ENCODE data around the gene GPR21.

DNA sequence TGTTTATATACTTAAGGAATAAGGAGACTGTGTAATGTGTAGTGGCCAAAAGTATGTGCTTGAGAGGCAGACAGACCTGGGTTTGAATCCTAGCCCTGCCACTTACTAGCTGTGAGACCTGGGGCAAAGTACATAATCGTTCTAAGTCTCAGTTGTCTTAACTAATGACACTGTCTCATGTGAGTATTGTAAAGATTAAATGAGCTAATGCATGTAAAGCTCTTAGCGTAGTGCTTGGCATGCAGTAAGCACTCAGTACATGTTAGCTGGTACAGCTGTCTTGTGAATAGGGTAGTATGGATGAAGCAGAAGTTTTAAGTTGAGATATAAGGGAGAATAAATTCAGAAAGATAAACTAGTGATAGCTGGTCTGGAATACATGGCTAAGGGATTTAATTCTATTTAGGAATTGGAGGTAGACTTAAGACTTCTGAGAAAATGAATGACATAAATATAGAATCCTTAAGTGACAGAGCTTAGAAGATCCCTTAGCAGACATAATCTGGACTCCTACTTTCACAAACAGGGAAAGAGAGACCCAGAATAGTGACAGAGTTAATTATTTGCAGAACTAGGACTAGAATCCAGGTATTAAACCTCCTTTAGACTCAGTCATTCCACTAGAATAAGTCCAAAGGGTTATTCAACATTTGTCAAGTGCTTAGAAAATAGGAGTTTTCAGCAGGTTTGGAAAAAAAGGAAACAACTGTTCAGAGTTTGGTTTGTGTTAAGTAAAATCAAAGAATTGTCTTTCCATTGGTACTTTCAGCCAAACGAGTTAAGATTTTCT lies 13.1 kb downstream of the GPR21 start:
- TF ChIP-seq, protein P1, sequence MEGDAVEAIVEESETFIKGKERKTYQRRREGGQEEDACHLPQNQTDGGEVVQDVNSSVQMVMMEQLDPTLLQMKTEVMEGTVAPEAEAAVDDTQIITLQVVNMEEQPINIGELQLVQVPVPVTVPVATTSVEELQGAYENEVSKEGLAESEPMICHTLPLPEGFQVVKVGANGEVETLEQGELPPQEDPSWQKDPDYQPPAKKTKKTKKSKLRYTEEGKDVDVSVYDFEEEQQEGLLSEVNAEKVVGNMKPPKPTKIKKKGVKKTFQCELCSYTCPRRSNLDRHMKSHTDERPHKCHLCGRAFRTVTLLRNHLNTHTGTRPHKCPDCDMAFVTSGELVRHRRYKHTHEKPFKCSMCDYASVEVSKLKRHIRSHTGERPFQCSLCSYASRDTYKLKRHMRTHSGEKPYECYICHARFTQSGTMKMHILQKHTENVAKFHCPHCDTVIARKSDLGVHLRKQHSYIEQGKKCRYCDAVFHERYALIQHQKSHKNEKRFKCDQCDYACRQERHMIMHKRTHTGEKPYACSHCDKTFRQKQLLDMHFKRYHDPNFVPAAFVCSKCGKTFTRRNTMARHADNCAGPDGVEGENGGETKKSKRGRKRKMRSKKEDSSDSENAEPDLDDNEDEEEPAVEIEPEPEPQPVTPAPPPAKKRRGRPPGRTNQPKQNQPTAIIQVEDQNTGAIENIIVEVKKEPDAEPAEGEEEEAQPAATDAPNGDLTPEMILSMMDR (IDR thresholded peaks at IDR 0.05) = no peak
- TF ChIP-seq, protein P2, sequence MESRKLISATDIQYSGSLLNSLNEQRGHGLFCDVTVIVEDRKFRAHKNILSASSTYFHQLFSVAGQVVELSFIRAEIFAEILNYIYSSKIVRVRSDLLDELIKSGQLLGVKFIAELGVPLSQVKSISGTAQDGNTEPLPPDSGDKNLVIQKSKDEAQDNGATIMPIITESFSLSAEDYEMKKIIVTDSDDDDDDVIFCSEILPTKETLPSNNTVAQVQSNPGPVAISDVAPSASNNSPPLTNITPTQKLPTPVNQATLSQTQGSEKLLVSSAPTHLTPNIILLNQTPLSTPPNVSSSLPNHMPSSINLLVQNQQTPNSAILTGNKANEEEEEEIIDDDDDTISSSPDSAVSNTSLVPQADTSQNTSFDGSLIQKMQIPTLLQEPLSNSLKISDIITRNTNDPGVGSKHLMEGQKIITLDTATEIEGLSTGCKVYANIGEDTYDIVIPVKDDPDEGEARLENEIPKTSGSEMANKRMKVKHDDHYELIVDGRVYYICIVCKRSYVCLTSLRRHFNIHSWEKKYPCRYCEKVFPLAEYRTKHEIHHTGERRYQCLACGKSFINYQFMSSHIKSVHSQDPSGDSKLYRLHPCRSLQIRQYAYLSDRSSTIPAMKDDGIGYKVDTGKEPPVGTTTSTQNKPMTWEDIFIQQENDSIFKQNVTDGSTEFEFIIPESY (IDR thresholded peaks at IDR 0.05; ENCODE audit: borderline replicate concordance, low read depth) = no peak
- TF ChIP-seq EZH2phosphoT487 (IDR thresholded peaks at IDR 0.05; ENCODE audit: borderline replicate concordance, low read depth) = no peak
- no peak for TF ChIP-seq JUND (IDR thresholded peaks at IDR 0.05)
- no peak for TF ChIP-seq CHD2 (IDR thresholded peaks at IDR 0.05; ENCODE audit: low read length, partially characterized antibody)
- no peak for TF ChIP-seq RCOR1 (IDR thresholded peaks at IDR 0.05; ENCODE audit: low read length)
- no peak for TF ChIP-seq SIN3A (IDR thresholded peaks at IDR 0.05; ENCODE audit: borderline replicate concordance, low read depth, low read length)
- TF ChIP-seq SMC3 (IDR thresholded peaks at IDR 0.05; ENCODE audit: low read depth, low read length) = no peak
